Stomach smooth muscle (tissue), 2 donors: ENCODE results near the gene PHACTR1.

ENCODE experiments used
- H3K27ac ChIP-seq: one replicate; pipeline ENCODE4 v1.7.0; 2013; ENCODE audit warnings: mild to moderate bottlenecking, low read length, inconsistent platforms
- H3K27me3 ChIP-seq, 2 donors: one replicate each; pipeline ENCODE4 v1.7.0; 2013; ENCODE audit warnings: low read length in 2 of 2; ENCODE audit not compliant: insufficient read depth in 2 of 2, control insufficient read depth in 1 of 2
- H3K36me3 ChIP-seq, 2 donors: one replicate each; pipeline ENCODE4 v1.7.0; 2013; ENCODE audit warnings: low read length in 2 of 2; ENCODE audit not compliant: control insufficient read depth in 2 of 2, insufficient read depth in 2 of 2
- H3K4me1 ChIP-seq: one replicate; pipeline ENCODE4 v1.7.0; 2013; ENCODE audit warnings: low read length; ENCODE audit not compliant: control insufficient read depth, insufficient read depth
- H3K4me3 ChIP-seq, 2 donors: one replicate each; pipeline ENCODE4 v1.7.0; 2013; ENCODE audit warnings: low read length in 2 of 2
- H3K9ac ChIP-seq, 2 donors: one replicate each; pipeline ENCODE4 v1.7.0; 2013; ENCODE audit warnings: low read length in 2 of 2, mild to moderate bottlenecking in 1 of 2
- H3K9me3 ChIP-seq, 2 donors: one replicate each; pipeline ENCODE4 v1.7.0; 2013; ENCODE audit warnings: low read length in 2 of 2; ENCODE audit not compliant: control insufficient read depth in 2 of 2
- donor health status: healthy.
- donor health status: Pancreatic carcinoma.

The PHACTR1 gene

GRCh38 chr6:12896208-12896733 is 179.7 kb downstream of the PHACTR1 start:
- no peak overlapping the region for H3K27ac ChIP-seq
- peaks cover 0 to under 1% of the 10 kb centered on the region in 2 donors for H3K9me3 ChIP-seq
- peaks cover 5% of the 10 kb centered on the region for H3K4me1 ChIP-seq
- H3K36me3 ChIP-seq = no peaks in the 10 kb centered on the region
- H3K27me3 ChIP-seq = no peaks in the 10 kb centered on the region
- H3K4me3 ChIP-seq = no peak overlapping the region
- no peak overlapping the region for H3K9ac ChIP-seq

GRCh38 chr6:12898603-12899002 is 182.0 kb downstream of the PHACTR1 start:
- Histone ChIP-seq H3K27ac (no peak overlapping the region), H3K9me3 (no peaks in the 10 kb centered on the region), H3K4me1 (peaks cover 12% of the 10 kb centered on the region), H3K36me3 (no peaks in the 10 kb centered on the region), H3K27me3 (no peaks in the 10 kb centered on the region), H3K9ac (no peak overlapping the region), H3K4me3 (no peak overlapping the region)

GRCh38 chr6:12899046-12899833 is 182.7 kb downstream of the PHACTR1 start:
- Histone ChIP-seq H3K27ac (no peak overlapping the region), H3K27me3 (no peaks in the 10 kb centered on the region), H3K4me1 (peaks cover 10% of the 10 kb centered on the region), H3K4me3 (no peak overlapping the region), H3K9ac (no peak overlapping the region), H3K9me3 (no peaks in the 10 kb centered on the region), H3K36me3 (no peaks in the 10 kb centered on the region)

GRCh38 chr6:12903246-12903645 is 186.7 kb downstream of the PHACTR1 start:
- H3K4me1 ChIP-seq = peaks cover 10% of the 10 kb centered on the region
- no peaks in the 10 kb centered on the region for H3K36me3 ChIP-seq
- peak overlapping the region; percentile 82 for H3K27ac ChIP-seq
- no peaks in the 10 kb centered on the region for H3K9me3 ChIP-seq
- no peaks in the 10 kb centered on the region for H3K27me3 ChIP-seq
- no peak overlapping the region for H3K4me3 ChIP-seq
- H3K9ac ChIP-seq = no peak overlapping the region

GRCh38 chr6:12909833-12910232 is 193.3 kb downstream of the PHACTR1 start:
- Histone ChIP-seq H3K9ac (no peak overlapping the region), H3K27ac (no peak overlapping the region), H3K4me1 (peaks cover 4% of the 10 kb centered on the region), H3K36me3 (no peaks in the 10 kb centered on the region), H3K4me3 (no peak overlapping the region), H3K9me3 (no peaks in the 10 kb centered on the region), H3K27me3 (no peaks in the 10 kb centered on the region)

GRCh38 chr6:12911427-12911826 is 194.9 kb downstream of the PHACTR1 start:
- no peaks in the 10 kb centered on the region for H3K36me3 ChIP-seq
- no peak overlapping the region for H3K4me3 ChIP-seq
- peaks cover 4% of the 10 kb centered on the region for H3K4me1 ChIP-seq
- no peaks in the 10 kb centered on the region for H3K27me3 ChIP-seq
- H3K27ac ChIP-seq = no peak overlapping the region
- H3K9me3 ChIP-seq = no peaks in the 10 kb centered on the region
- H3K9ac ChIP-seq = no peak overlapping the region

- Histone ChIP-seq H3K36me3 (no peaks in the 10 kb centered on the region), H3K9ac (no peak overlapping the region), H3K9me3 (no peaks in the 10 kb centered on the region), H3K27ac (no peak overlapping the region), H3K4me3 (no peak overlapping the region), H3K27me3 (no peaks in the 10 kb centered on the region), H3K4me1 (peaks cover 4% of the 10 kb centered on the region)
These were observed 196.6 kb downstream of the PHACTR1 start for GRCh38 chr6:12913201-12913600.

- no peaks in the 10 kb centered on the region for H3K36me3 ChIP-seq
- no peaks in the 10 kb centered on the region for H3K4me1 ChIP-seq
- H3K27me3 ChIP-seq = no peaks in the 10 kb centered on the region
- no peak overlapping the region for H3K4me3 ChIP-seq
- H3K27ac ChIP-seq = no peak overlapping the region
- H3K9ac ChIP-seq = no peak overlapping the region
- H3K9me3 ChIP-seq = no peaks in the 10 kb centered on the region
These were observed 199.4 kb downstream of the PHACTR1 start for GRCh38 chr6:12916006-12916405.

- H3K9me3 ChIP-seq = no peaks in the 10 kb centered on the region
- no peak overlapping the region for H3K27ac ChIP-seq
- no peaks in the 10 kb centered on the region for H3K4me1 ChIP-seq
- H3K36me3 ChIP-seq = no peaks in the 10 kb centered on the region
- no peaks in the 10 kb centered on the region for H3K27me3 ChIP-seq
- H3K4me3 ChIP-seq = no peak overlapping the region
- no peak overlapping the region for H3K9ac ChIP-seq
These were observed 200.0 kb downstream of the PHACTR1 start for GRCh38 chr6:12916420-12917136.

GRCh38 chr6:12921467-12921866 is 204.9 kb downstream of the PHACTR1 start:
- H3K27ac ChIP-seq = no peak overlapping the region
- no peaks in the 10 kb centered on the region for H3K4me1 ChIP-seq
- no peak overlapping the region for H3K4me3 ChIP-seq
- no peak overlapping the region for H3K9ac ChIP-seq
- H3K9me3 ChIP-seq = no peaks in the 10 kb centered on the region
- no peaks in the 10 kb centered on the region for H3K36me3 ChIP-seq
- H3K27me3 ChIP-seq = no peaks in the 10 kb centered on the region
